ENCODE data around the gene SCRG1.

Gene SCRG1

DNA sequence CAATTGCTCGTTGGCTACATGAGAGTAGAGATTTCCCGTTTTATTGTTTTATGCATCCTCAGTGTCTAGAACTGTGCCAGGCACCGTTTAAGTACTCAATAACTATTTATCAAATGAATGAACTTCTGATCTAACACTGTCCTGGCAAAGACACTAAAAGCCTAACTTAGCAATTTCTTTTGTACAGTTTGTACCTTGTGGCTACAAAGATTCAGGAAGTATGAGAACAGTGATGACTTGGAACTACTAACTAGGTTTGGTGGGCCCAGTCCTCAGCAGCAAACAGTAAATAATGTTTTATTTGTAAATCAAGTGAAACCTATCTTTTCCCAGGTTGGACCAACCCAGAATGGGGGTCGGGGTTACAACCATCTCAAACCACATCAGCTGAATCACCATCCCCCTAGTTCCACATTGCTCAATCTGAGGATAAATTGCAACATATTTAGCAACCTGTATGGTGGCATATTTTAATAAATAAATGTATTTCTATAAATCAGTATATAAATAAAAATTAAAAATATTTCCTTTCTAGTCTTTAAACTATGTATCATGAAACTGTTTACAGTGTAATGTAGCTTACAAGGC is 12.3 kb upstream of the SCRG1 start:
- no peak for DNase-seq (ENCODE audit: low read depth, low spot score)

DNA sequence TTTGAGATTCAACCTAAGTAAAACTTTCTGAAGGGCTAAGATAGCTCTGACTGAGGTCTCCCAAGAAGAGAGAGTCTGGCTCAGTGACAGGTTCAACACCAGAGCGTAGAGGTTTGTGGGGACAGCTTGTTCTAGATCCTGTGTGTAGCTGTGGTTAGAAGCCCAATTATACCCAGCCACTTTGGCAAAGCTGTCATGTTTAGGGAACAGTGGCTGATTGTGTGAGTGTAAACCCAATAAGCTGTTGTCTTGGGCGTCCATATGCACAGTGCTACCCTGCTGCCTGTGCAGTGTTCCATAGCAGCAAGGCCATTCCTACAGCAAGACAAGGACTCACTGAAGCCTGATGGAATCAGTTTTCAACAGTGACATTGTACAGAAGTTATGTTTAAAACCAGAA is 11.2 kb upstream of the SCRG1 start:
- DNase-seq (ENCODE audit: low read depth, low spot score) = no peak

DNA sequence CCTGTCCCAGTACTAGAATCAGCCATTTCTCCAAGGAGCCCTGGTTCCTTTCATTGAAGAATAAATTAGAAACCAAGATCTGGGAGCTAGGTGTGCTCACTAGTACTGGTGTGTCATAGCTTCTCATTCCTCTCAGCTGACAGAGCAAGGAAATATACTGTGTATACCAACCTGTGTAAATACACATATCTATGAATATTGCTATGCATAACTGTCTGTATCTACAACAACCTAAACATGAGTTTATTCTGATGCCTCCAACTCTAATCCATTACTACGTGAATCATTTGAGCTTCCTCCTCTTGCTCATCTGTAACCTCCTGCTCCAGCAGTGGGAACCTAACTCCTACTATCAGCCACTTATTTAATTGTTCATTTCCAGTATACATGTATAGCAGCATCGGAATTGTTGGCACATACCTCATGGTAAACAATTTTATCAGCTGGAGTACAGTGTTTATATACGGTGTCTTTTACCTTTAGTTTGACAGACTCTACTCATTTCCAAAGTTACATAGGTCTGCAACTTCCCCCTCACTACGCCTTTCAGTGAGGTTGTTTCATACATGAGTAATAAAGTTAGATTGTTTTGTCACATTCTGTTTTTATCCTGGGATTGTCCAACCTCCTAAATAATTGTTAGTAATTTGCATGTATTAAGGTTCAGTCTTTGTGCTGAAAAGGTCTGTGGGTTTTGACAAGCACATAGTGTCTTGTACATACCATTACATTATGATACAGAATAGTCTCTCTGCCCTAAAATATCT is 7.1 kb upstream of the SCRG1 start:
- DNase-seq (ENCODE audit: low read depth, low spot score) = no peak

DNA sequence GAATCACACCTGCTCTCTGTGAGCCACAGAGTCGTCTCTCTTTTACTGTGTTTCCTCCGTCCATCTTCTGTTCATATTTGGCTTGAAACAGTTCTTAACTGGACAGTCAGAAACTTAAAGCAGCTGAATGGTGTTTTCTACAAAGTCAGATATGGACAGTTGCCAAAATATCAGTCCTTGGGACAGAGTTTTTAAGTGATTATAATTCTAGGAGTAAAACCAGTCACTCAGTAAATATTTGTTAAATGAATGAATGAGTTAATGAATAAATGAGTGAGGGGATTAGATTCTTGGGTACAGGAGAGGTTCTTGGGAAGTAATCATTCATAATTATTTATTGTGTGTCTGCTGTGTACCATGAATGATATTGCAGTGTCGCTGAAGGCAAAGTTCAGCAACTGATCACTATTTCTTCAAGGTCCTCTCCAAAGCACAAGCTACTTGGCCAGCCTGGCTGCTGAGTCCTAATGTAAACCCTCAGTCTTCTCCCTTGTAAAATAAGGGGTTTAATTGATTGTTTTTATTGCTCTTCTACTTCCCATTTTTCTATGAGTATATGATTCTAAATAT is 5.5 kb upstream of the SCRG1 start:
- no peak for DNase-seq (ENCODE audit: low read depth, low spot score)

DNA sequence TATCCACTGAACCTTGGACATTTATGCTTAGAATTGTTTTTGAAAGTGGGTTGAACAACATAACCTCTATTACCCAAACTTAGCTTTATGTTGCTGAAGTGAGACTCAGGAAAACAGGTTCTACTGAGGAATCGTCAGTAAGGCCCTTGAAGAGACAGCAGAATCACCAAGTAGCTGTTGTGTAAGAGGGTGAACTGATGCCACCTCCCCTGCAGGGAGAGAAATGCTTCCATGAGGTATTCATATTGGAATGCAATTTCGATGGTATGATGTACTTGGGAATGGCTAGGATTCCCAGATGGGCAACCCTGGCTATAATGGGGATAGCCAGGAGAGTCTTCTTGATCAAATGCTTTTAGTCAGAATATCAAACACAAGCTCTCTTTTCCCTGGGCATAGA is 4.1 kb upstream of the SCRG1 start:
- DNase-seq (ENCODE audit: low read depth, low spot score) = no peak

DNA sequence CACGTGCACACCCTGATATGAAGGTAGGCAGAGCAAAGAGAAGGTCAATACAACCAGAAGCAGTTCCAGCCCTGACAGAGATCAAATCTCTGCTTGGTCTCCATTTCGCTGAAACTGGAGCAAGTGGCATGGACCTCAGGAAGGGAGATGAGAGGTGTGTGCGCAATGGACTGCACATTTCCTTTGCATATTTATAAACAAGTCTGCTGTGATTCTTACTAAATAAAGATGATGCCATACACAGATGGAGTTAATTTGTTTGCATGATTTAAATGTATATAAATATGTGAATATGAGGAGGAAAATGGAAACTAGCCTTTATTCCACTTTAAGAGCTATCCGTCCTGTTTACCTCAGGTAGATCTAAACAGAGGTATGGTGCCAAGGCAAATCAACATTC is 2.1 kb upstream of the SCRG1 start:
- no peak for DNase-seq (ENCODE audit: low read depth, low spot score)

DNA sequence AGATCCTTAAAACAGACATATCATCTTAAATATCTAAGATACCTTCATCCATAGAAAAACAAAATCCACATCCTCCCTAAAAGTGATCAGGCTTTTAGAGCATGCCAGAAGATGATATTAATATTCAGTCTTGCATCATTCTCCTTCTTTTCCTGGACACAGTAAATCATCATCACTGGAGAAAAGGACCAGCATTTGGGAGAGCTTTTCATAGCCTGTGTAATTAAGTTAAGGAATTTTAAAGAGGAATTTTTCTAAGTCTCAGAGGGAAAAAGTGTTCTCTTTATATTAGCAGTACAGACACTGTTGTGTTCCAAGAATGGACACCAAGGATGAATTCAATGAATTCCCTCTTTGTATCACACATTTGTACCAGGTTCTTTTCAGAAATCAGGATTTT is 696 bp downstream of the SCRG1 start:
- no peak for DNase-seq (ENCODE audit: low read depth, low spot score)

DNA sequence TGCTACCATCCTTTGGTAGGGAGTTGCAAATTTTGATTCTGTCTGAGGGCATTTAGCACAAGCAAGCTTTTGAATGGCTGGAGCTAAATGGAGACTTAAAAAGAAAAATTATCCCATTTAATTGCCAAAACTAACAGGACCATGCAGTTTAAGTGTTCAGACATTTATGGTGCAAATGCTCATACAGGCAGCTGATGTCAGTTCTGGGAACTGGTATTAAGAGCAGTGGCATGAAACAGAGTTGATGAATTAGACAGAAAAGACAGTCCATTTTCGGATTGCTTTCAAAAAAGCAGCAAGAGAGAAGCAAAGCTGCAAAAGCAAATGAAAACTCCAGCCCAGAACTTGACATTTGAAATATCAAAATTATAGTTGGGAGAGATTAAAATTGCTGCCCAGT is 1.3 kb downstream of the SCRG1 start:
- DNase-seq (ENCODE audit: low read depth, low spot score) = no peak

DNA sequence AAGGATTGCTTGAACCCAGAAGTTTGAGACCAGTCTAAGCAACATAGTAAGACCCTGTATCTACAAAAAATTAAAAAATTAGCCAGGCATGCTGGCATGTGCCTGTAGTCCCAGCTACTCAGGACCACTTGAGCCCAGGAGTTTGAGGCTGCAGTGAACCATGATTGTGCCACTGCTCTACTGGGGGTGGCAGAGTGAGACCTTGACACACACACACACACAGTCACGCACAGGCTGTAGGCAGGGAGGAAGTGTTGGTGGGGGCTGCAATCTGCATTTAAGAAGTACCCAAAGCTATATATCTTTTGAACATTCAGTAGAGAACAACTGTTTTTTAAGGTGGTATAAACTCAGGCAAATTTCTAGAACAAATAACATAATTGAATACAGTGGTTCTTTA is 7.2 kb downstream of the SCRG1 start:
- no peak for DNase-seq (ENCODE audit: low read depth, low spot score)

DNA sequence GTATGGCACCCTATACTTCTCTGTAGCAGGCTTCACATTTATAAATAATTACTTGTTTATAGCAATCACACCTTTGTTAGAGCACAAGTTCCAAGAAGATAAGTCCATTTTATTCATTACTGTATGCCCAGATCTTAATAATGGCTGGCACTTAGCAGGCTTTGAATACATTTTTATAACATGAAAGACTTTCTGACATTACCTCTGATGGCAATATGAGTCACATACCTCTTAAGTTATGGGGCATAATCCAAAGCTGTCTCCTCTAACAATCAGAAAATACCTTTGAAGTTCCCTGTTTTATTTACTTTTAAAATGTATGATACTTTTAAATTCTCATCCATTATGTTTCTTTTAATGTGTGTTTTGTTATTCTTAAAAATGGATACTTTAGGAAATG is 12.2 kb downstream of the SCRG1 start:
- DNase-seq (ENCODE audit: low read depth, low spot score) = no peak

DNA sequence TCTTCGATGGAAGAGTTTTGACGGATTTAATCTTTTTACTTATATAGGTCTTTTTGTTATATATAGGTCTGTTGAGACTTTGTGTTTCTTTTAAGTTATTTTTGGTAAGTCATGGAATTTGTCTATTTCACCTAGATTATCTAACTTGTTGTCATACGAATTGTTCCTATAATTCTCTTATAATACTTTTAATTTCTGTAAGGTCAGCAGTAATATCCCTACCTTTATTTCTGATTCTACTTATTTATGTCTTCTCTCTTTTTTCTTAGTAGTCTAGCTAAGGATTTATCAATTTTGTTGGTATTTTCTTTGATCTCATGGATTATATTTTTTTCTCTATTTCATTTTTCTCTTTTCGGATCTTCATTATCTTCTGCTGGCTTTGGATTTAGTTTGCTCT is 16.6 kb downstream of the SCRG1 start:
- no peak for DNase-seq (ENCODE audit: low read depth, low spot score)

DNA sequence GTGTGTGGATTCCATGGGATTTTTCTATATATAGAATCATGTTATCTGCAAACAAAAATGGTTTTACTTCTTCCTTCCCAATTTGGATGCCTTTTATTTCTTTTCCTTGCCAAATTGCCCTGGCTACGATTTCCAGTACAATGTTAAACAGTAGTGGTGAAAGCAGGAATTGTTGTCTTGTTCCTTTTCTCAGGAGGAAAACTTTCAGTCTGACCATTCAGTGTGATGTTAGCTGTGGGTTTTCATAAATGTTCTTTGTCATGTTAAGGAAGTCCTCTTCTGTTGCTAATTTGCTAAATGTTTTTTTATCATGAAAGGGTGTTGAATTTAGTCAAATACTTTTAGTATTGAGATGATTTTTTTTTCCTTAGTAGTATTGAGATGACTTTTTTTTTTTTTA is 17.3 kb downstream of the SCRG1 start:
- DNase-seq (ENCODE audit: low read depth, low spot score) = no peak

DNA sequence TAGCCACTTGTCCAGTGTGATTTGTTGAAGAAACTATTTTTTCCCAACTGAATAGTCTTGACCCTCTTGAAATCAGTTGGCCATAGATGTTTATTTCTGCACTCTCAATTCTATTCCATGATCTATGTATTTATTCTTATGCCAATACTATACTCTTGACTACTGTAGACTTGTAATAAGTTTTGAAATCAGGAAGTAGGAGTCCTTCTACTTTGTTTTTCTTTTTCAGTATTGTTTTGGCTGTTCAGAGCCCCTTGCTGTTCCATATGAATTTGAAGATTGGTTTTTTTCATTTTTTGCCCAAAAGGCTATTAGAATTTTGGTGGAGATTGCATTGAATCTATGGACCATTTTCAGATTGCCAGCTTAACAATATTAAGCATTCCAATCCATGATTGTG is 17.9 kb downstream of the SCRG1 start:
- no peak for DNase-seq (ENCODE audit: low read depth, low spot score)

DNA sequence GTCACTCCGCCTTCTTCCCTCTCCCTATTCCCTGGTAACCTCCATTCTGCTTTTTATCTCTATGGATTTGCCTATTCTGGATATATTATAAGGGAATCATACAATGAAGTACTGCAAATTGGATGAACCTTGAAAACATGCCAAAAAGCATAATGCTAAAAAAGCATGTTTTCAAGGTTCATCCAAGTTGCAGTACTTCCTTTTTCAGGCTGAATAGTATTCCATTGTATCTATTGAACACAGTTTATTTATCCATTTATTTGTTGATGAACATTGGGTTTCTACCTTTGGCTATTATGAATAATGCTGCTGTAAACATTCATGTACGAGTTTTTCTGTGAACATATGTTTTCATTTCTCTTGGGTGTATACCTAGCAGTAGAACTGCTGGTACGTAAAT is 19.0 kb downstream of the SCRG1 start:
- no peak for DNase-seq (ENCODE audit: low read depth, low spot score)

DNA sequence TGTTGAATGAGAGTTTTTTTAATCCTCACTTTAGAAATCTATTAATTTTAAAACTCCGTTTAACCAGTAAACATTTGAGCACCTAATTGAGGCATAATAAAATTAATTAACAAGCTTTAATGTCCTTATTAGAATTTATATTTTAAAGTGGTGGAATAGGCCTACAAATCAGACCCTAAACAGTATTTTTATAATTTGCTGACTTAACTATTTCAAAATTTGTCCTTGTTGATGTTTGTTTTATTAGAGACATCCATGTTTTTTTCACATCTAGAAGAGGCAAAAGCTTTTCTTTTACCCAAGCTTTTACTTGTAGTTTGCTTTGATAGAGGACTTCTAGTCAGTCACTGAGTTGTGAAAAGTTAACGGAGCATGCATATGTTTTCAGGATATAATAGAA is 24.3 kb downstream of the SCRG1 start:
- no peak for DNase-seq (ENCODE audit: low read depth, low spot score)

DNA sequence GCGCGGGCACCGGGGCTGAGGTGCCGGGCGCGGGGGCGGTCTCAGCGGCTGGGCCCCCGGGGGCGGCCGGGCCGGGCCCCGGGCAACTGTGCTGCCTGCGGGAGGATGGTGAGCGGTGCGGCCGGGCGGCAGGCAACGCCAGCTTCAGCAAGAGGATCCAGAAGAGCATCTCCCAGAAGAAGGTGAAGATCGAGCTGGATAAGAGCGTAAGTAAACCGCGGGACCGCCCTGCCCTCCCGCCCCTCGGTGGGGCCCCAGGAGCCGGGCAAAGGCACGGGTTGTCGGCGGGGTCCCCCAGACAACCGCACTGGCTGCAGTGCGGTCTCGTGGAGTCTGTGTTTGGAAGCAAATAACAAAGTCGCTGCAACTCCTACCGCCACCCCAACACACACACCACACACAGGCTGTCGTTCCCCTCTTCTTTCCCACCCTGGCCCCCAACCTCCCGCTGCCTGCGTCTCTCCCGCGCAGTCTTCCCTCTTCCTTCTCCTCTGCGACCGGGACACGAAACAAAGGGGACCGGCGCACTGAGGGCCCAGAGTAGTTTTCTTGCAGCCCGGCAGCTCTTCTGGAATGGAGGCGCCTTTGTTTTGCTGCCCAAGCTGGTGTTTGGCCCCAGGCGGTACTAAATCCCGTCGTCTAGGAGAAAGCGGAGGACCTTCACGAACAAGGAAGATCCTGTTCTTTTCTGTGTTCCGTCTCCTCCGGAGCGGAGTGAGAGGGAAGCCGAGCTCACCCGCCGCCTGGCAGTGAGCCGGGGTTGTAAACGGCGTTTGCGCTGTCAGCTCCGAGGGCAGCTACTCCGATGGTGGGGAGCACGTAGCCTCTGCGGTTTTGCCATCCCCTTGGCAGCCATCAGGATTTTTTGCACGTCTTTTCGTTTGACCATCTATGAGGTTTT is 27.4 kb downstream of the SCRG1 start:
- DNase-seq (ENCODE audit: low read depth, low spot score) = no peak

DNA sequence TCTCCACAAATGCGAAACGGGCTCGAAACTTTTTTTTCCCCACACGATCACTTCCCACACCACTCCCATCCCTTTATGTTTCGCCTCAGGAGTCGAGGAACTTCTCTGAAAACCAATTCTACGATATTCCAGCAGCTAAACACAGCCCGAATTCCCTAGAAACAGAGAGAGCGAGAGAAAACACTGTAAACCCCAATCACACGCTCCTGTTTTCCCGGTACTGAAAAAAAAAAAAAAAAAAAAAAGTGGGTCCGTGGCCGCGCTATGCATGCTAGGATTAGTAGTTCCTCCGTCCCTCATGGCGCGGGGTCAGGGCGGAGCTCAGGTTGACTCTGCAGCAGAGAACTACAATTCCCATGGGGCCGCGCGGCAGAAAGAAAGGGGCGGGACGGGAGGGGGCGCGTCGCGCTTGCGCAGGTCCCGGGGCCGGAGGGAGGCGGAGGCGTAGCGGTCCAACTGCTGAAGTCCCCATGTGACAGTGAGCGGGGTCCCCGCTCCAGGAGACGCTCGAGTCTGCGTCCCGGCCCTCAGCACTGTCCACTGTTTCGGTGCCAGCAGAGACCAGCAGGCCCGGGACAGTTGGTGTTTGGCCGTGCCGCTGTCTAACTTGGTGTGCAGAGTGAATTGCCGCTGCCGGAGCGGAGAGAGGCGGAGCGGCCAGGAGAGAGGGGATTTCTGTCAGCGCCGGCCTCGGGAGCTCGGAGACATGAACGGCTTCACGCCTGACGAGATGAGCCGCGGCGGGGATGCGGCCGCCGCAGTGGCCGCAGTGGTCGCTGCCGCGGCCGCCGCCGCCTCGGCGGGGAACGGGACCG is 28.2 kb downstream of the SCRG1 start, which contains the start of gene SAP30:
Gene SAP30, plus strand, starts transcription at position 478 of the 815 bp plus-strand sequence. Its CDS starts 229 bp downstream, at position 707.
- peak; percentile 93 for DNase-seq (ENCODE audit: low read depth, low spot score)

DNA sequence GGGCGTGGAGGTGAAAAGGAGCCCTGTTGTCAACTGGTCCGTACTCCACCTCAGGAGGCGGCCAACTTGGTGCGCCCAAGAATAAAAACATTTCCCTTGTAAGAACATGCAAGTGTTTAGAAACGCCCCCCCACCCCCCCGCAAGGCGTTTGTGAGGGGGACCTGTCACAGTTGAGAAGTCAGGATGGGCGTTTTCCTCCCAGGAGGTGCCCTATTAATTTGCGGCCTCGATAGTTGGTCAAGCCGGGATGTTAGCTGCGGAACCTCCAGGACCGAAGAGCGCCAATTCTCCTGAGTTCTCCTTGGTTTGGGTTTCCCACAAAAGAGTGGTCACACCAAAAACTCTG is 28.8 kb downstream of the SCRG1 start:
- peak; percentile 34 for DNase-seq (ENCODE audit: low read depth, low spot score)

DNA sequence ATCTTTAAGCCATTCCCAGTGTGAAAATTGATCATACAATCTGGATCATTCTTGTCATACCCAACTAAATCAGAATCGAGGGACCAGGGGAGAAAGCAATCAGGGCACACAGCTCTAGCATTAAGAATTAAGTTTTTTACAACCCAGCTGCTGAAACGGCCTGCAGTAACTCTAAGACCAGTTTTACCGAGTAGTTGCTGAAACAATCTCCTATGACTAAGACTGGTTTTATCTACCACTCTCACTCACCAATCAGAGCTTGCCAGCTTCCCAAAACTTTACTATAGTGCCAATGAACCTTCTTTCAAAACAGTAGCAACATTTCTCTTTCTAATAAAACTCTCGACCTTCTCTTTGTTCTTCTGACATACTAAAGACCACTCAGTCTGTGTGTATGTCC is 31.0 kb downstream of the SCRG1 start:
- no peak for DNase-seq (ENCODE audit: low read depth, low spot score)

DNA sequence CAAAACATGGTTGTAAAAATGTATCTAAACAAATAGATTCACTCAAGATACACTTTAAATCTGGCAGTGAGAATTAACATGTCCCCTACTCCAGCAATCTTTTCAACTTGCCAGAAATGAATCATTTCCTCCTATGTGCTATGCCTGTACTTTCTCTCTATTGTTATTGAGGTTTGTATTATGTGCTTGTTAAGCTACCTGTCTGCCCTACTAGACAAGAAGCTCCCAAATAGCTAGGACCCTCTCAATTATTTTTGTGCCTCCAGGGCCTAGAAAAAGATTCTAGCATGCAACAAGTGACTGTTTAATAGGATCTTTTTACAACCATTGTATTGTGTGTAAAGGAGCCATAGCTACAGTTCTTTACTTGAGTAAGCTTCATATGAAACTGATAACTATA is 31.6 kb downstream of the SCRG1 start:
- no peak for DNase-seq (ENCODE audit: low read depth, low spot score)

DNA sequence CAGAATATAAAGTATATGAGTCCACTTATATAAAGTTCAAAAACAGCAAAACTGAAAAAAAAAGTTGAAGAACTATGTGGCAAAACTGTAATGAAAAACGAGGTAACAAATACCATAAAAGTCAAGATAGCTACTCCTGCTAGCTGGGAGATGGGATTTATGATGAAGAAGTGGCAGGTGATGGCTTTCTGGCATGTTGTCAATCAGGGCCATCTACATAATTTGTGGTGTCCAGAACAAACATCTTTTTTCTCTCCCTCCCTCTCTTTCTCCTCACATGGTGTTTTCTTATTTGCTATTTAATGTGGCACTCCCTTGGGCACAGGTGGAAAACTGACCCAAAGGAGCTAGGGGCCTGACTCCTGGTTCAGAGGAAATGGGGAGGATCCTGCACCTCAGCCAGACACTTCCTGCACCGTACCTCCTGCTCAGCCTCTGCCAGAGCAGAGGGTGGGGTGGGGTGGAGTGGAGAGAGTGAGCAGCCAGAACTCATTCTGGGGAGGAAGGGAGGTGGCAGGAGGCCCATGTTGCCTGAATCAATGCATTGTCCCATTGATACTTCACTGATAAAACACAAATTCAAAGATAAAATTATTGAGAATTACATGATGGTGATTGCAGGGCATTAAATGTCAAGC is 33.4 kb downstream of the SCRG1 start:
- no peak for DNase-seq (ENCODE audit: low read depth, low spot score)

Data from activated naive CD8-positive, alpha-beta T cell treated with anti-CD3 and anti-CD28 coated beads, Interleukin-2, amount 50 U/mL, for 16 hours (primary cell).